Islet precursor cell (in vitro differentiated cells): Measurements from ENCODE around the gene MSX1.

ENCODE experiments used
- DNase-seq: peaks from one replicate; pipeline ENCODE4 v3.0.0-alpha.2; 2018

The MSX1 gene

GRCh38 chr4:4842476-4843441 is 16.7 kb upstream of the MSX1 start:
- no peak for DNase-seq

DNA sequence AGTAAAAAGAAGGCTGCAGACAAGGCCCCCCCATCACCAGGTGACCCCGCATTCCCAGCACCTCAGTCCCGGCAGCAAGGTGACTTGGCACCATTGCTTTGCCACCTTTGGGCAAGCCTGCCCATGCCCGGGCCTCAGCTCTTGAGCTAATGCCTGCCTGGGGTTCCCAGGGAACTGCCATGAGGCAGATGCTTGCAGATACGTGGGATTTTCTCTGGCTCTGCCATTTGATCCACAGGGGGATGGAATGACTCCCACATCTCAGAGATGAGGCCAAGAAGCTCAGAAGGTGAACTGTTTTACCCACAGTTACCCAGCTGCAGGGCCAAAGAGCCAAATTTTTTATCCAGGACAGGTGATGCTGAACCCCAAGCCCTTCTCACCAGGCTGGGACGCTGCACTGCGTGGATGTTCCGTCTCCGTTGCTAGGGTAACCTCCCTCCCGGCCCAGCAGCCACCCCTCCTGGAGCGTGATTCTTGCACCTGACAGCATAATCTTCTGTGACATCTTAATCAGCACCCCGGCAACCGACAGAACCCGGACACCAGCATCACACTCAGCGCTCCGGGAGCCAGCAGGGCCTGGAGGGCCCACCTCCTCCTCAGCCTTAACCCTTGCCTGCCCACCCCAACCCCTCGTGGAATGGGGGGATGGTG is 15.7 kb upstream of the MSX1 start:
- no peak for DNase-seq

DNA sequence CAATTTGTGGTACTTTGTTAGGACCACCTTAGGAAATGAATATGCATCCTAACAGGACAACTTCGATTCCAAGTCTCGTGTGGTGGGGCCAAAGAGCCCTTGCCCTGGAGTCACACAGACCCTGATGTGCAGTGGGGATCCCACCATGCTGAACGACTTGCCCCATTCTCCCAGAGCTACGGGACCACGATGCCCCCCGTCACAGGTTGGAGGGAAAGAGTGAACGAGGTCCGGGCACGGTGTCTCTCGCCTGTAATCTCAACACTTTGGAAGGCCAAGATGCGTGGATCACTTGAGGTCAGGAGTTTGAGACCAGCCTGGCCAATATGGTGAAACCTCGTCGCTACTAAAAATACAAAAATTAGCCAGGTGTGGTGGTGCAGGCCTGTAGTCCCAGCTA is 14.4 kb upstream of the MSX1 start:
- no peak for DNase-seq

GRCh38 chr4:4847011-4847410 is 12.5 kb upstream of the MSX1 start:
- no peak for DNase-seq

DNA sequence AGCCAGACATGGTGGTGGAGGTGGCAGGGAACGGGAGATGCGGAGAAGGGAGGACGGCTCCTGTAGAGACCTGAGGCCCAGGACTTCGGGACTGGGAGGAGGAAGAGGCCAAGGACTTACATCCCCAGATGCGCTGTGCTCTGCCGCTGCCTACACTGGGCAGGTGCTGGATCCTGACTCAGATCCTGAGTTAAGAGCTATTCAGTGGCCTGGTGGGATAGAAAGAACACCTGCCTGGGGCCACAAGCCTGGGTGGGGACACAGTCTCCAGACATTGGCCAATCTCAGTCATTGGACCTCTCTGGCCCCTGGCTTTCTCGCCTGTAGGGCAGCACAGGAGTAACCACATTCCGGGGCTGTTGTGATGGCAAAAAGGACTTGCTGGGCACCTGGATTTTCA is 10.9 kb upstream of the MSX1 start:
- peak; percentile 60 for DNase-seq

DNA sequence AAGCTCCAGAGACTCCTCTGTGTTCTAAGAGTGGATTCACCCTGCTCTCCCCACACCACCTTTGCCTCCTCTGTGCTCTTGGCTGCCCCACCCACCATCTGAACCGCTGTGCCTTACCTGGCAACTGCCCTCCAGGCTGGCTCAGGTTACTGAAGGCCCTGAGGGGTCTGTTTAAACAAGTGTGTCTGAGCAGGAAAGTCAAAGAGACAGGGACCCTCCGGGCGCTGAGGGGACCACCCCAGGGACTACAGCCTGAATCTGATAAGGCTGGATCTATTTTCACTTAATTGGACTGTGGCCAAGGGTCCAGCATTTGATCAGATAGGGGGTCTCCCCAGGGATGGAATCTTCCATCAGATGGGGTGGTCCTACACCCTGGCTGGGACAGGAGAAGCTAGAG is 10.4 kb upstream of the MSX1 start:
- DNase-seq: no peak

DNA sequence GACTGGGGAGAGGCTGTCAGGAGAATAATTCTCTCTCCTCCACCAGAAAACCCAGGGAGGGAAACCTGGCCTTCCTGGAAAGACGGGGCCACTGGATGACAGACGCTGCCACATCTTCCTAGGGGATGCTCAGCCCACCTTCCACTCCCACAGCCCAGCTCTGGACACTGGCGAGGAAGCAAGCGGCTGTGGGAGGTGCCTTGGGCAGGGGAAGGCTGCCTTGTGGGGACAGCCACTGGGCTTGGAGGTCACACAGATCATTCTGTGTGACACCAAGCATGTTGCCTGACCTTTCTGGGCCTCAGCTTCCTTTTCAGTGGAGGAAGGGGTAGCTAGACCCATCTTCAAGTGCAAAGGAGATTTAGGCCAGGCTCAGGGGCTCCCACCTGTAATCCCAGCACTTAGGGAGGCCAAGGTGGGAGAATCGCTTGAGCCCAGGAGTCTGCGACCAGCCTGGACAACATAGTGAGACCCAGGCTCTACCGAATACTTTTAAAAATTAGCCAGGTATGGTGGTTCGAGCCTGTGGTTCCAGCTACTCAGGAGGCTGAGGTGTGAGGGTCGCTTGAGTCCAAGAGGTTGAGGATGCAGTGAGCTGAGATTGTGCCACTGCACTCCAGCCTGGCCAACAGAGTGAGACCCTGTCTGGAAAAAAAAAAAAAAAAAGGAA is 9.8 kb upstream of the MSX1 start:
- no peak for DNase-seq

DNA sequence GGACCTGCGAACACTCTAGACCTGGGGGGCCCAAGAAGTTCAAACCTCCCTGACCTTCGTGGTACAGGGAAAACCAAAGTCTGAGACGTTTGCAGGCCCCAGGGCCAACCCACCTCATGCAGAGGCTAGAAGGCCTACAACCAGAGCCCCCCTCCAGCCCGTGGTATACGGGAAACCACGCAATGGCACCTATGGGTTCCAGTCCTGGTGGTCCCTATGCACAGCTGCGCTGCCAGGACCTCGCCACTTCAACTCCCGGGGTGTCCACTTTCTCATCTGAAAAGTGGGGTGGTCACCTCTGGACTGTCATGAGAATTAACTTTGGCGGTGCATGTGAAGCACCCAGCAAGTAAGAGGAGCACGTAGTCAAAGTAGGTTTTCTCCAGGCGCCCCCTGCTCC is 8.4 kb upstream of the MSX1 start:
- DNase-seq: no peak

DNA sequence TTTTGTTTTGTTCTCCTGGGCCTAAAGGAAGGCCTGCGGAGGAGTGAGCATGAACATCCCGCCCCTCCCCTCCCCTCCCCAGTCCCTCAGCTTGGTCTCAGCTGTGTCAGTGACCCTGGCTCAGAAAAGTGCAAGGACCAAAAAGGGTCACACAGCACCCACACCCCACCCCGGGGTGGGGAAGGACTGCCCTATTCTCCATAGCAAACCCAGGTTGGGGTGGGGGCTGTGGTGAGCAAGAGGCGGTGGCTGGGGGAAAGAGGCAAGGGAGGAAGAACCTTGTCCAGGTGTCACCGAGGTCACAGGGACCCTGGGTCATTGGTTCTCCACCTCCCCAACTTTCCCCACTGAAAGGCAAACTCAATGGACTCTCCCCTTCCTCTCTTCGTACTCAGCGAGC is 7.6 kb upstream of the MSX1 start:
- DNase-seq: no peak

- DNase-seq: peak; percentile 96
These were observed 6.7 kb upstream of the MSX1 start for GRCh38 chr4:4852591-4853362.

GRCh38 chr4:4853371-4853823 is 6.1 kb upstream of the MSX1 start:
- DNase-seq: peak; percentile 69

- no peak for DNase-seq
These were observed 5.4 kb upstream of the MSX1 start for GRCh38 chr4:4853921-4854648.

- DNase-seq: peak; percentile 90
These were observed 4.7 kb upstream of the MSX1 start for GRCh38 chr4:4854649-4855295.

DNA sequence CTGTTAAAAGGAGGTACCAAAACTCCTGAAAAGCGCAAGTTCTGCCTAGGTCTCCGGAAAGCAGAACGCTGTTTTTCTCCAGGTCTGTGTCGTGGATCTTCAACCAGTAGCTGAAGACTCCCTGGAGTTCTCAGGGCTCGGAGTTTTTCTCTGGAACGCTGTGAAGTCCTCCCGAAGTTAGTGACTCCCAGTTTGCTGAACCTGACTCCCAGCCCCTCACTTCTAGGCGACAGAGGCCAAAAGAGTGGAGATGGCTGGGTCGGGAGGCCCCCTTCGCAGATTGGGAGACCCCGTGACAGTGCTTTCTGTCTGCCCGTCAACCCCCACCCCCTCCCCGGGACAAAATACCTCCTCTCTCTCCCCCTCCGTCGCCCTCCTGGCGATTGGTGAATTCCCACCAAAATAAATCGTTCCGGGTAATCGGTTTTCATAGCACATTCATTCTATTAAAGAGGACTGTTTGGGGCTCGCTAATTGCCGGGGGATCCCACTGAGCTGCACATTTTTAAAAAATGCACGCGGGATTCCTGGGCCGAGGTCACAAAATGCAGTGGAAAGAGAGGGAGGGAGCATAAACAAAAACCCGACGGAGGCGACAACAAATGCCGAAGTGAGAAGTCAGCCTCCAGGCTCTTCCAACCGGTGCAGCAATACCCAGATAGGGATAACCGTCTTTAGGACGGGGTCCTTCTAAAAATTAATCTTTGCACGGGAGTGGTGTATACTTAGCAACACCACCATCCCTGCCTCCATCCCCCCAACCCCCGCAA is 4.0 kb upstream of the MSX1 start:
- DNase-seq: no peak

DNA sequence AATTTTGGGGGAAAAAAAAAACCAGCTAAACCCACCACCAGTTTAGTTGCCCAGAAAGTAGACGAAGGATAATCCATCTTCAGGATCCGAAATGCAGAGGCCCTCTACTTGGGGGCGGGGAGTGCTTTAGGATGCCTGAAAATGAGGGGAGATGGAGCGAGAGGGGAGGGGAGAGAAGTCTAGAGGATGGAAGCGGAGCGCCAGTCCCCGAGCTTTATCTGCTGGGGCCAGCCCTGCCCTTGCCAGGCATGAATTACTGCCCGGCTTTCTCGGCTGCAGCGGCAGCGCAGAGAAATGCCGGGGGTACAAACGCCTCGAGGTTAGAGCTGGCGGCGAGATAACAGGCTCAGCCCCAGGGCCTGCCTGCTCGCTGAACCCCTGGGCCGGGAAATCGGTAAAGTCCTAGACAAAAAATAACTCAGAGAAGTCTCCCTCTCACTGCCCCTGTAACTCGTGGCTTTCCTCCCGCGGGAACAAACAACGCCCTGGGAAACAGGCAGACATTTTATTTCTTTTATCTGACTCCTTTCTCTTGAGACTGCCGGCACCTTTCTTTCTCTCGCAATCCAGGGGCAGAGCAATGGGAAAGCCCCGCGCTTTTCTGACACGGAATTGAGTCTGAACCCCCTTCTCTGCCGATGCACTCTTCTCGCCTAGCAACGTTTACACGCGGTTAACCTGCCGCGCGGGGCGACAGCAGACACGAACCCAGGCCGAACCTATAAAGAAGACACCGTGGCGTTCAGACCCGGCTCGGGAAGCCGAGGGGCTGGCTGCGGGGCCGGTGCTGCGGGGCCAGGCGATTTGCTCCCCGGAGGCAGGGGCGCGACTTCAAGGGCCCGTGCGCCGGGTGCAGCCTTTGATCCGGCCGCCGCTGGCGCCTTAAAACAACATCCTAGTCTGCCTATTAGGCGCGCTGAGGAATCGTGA is 3.1 kb upstream of the MSX1 start:
- DNase-seq: peak; percentile 88

DNA sequence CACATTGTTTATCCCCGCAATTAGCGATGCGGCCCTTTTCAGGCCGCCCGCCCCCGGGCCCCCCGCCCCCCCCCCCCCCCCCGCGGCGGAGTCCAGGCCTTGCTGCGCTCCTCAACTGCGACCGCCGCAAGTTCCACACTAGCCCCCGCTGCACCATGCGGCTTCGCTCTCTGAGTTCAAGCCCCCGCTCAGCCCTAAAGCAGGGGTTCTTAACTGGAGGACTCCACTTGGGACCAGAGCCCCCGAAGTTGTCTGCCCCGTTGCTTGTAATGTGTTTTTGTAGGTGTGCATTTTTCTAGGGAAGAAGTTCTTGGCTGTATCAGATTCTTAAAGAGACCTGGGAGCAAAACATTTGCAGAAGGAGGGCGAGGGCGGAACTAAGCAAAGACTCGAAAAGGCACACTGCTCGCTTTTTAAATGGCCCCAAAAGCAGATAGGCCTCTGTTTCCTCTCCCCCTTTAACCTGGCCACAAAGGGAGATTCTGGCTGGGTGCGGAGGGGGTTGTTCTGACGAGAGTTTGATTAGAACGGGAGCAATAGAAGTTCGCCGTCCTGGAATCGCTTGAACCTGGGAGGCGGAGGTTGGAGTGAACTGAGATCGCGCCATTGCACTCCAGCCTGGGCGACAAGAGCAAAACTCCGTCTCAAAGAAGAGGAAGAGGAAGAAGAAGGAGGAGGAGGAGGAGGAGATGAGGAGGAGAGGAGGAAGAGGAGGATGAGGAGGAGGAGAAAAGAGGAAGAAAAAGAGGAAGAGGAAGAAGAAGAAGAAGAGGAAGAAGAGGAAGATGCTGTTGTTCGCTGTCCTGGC is 2.3 kb upstream of the MSX1 start:
- DNase-seq: no peak

GRCh38 chr4:4857809-4858508 is 1.5 kb upstream of the MSX1 start:
- peak; percentile 67 for DNase-seq
